GM19324 (cell line): ENCODE measurements around the gene MRPL48.
"Not testable (repeated sequence)": the region's sequence is repeated elsewhere in the genome, so short reads cannot be mapped to it uniquely, and the experiment has no call there.

Source experiments
- ATAC-seq: cut with Tn5 transposase; IDR thresholded peaks from one replicate; pipeline ENCODE4 v1.9.1; 2021; ENCODE audit warnings: mild to moderate bottlenecking, moderate library complexity; ENCODE audit not compliant: unreplicated experiment, low FRiP score

MRPL48 gene

GRCh38 chr11:73833067-73833466 lies 45.4 kb downstream of the MRPL48 start:
- ATAC-seq: no peak

GRCh38 chr11:73838443-73839122 lies 50.9 kb downstream of the MRPL48 start:
- no peak for ATAC-seq

- ATAC-seq: no peak
Observed at GRCh38 chr11:73839123-73839457, 51.4 kb downstream of the MRPL48 start.

GRCh38 chr11:73851046-73851764 lies 63.5 kb downstream of the MRPL48 start:
- ATAC-seq: no peak

- ATAC-seq: no peak
Observed at GRCh38 chr11:73852049-73852448, 64.4 kb downstream of the MRPL48 start.

- no peak for ATAC-seq
Observed at GRCh38 chr11:73854680-73855079, 67.0 kb downstream of the MRPL48 start.

- no peak for ATAC-seq
Observed at GRCh38 chr11:73856031-73856567, 68.4 kb downstream of the MRPL48 start.

GRCh38 chr11:73859671-73860070 lies 72.0 kb downstream of the MRPL48 start:
- ATAC-seq: no peak

- ATAC-seq: no peak
Observed at GRCh38 chr11:73860202-73860601, 72.5 kb downstream of the MRPL48 start.

GRCh38 chr11:73862986-73863385 lies 75.3 kb downstream of the MRPL48 start:
- ATAC-seq: no peak

GRCh38 chr11:73866095-73866579 lies 78.5 kb downstream of the MRPL48 start:
- no peak for ATAC-seq

- no peak for ATAC-seq
Observed at GRCh38 chr11:73866586-73866996, 78.9 kb downstream of the MRPL48 start.

GRCh38 chr11:73869332-73869949 lies 81.8 kb downstream of the MRPL48 start:
- no peak for ATAC-seq

GRCh38 chr11:73870261-73870660 lies 82.6 kb downstream of the MRPL48 start:
- ATAC-seq: no peak

- no peak for ATAC-seq
Observed at GRCh38 chr11:73872749-73873357, 85.2 kb downstream of the MRPL48 start.

GRCh38 chr11:73875380-73875779 lies 87.7 kb downstream of the MRPL48 start:
- no peak for ATAC-seq

- no peak for ATAC-seq
Observed at GRCh38 chr11:73875840-73876239, 88.2 kb downstream of the MRPL48 start.

GRCh38 chr11:73876424-73877310 lies 89.0 kb downstream of the MRPL48 start, which contains the start of the genes COA4 and PAAF1:
Gene COA4, minus strand, starts transcription at chr11:73876846. Its CDS starts 3,468 bp downstream, at chr11:73873378.
Gene PAAF1, plus strand, starts transcription at chr11:73876999. Its CDS starts 23 bp downstream, at chr11:73877022.
- peak; percentile 98 for ATAC-seq

GRCh38 chr11:73878771-73879170 lies 91.1 kb downstream of the MRPL48 start:
- ATAC-seq: no peak

- not testable (repeated sequence) for ATAC-seq
Observed at GRCh38 chr11:73880449-73880848, 92.8 kb downstream of the MRPL48 start.
